HG03095 (cell line): ENCODE data around the gene TENM3.

Source experiments
- ATAC-seq: cut with Tn5 transposase; IDR thresholded peaks from one replicate; pipeline ENCODE4 v1.9.1; 2021; ENCODE audit warnings: moderate library complexity; ENCODE audit not compliant: unreplicated experiment

Gene TENM3

GRCh38 chr4:182593864-182594263, 350.7 kb downstream of the TENM3 start:
- ATAC-seq, result no peak

- ATAC-seq, result no peak
Measured at GRCh38 chr4:182600093-182600492, 356.9 kb downstream of the TENM3 start.

- ATAC-seq, result no peak
Measured at GRCh38 chr4:182600856-182601255, 357.7 kb downstream of the TENM3 start.

- no peak for ATAC-seq
Measured at GRCh38 chr4:182604161-182604622, 361.0 kb downstream of the TENM3 start.

- no peak for ATAC-seq
Measured at GRCh38 chr4:182604953-182605352, 361.8 kb downstream of the TENM3 start.

GRCh38 chr4:182608525-182608924, 365.3 kb downstream of the TENM3 start:
- no peak for ATAC-seq

- ATAC-seq, result no peak
Measured at GRCh38 chr4:182616476-182616875, 373.3 kb downstream of the TENM3 start.

- ATAC-seq, result no peak
Measured at GRCh38 chr4:182619660-182620059, 376.5 kb downstream of the TENM3 start.

- ATAC-seq, result no peak
Measured at GRCh38 chr4:182620111-182620980, 377.1 kb downstream of the TENM3 start.

- no peak for ATAC-seq
Measured at GRCh38 chr4:182624281-182624680, 381.1 kb downstream of the TENM3 start.

- no peak for ATAC-seq
Measured at GRCh38 chr4:182625193-182625592, 382.0 kb downstream of the TENM3 start.

GRCh38 chr4:182627996-182628395, 384.8 kb downstream of the TENM3 start:
- no peak for ATAC-seq

- no peak for ATAC-seq
Measured at GRCh38 chr4:182628544-182628943, 385.3 kb downstream of the TENM3 start.

- ATAC-seq, result no peak
Measured at GRCh38 chr4:182629096-182629495, 385.9 kb downstream of the TENM3 start.

- ATAC-seq, result no peak
Measured at GRCh38 chr4:182640491-182640890, 397.3 kb downstream of the TENM3 start.

GRCh38 chr4:182640932-182641331, 397.7 kb downstream of the TENM3 start:
- no peak for ATAC-seq

- ATAC-seq, result no peak
Measured at GRCh38 chr4:182642831-182643230, 399.6 kb downstream of the TENM3 start.

GRCh38 chr4:182643801-182644682, 400.8 kb downstream of the TENM3 start:
- ATAC-seq, result no peak

- no peak for ATAC-seq
Measured at GRCh38 chr4:182644683-182645050, 401.5 kb downstream of the TENM3 start.

- no peak for ATAC-seq
Measured at GRCh38 chr4:182645511-182645910, 402.3 kb downstream of the TENM3 start.

GRCh38 chr4:182647646-182648300, 404.6 kb downstream of the TENM3 start:
- no peak for ATAC-seq
